IMR-90 (cell line): Measurements from ENCODE around the gene TAS1R1. TPM values are rescaled to one million over a fixed set of nuclear protein-coding genes. Genes with fewer than 3 reads are reported as not detected.

ENCODE experiments used
- ATAC-seq: fragments of 200-7000 bp; cut with Tn5 transposase; 2 replicates; pipeline ENCODE4 v1.9.1; 2020; ENCODE audit warnings: low read depth, mild to moderate bottlenecking, moderate library complexity
- BruUV-seq: library from RNA; stranded (reverse); fragments of 400-500 nt; replicated peaks from 2 replicates; lab custom pipeline; 2021; lab: Mats Ljungman, UMichigan
- CTCF ChIA-PET: fragments of 300-600 bp; formaldehyde crosslinking; extraction: SDS; loops from one replicate; lab custom pipeline; 2021; ENCODE audit warnings: antibody characterized with exemption; lab: Yijun Ruan, JAX
- POLR2A ChIA-PET: fragments of 300-600 bp; sonication (Branson Sonifier 250); formaldehyde crosslinking; loops from one replicate; lab custom pipeline; 2022; ENCODE audit warnings: antibody characterized with exemption; ENCODE audit not compliant: unreplicated experiment; lab: Charles Lee
- DNase-seq: peaks from one replicate; pipeline ENCODE4 v3.0.0; 2013
- H2AFZ ChIP-seq: replicated peaks from 2 replicates; pipeline ENCODE3; 2013; ENCODE audit warnings: low read length, mild to moderate bottlenecking; ENCODE audit not compliant: poor library complexity
- H2AK5ac ChIP-seq: 2 replicates; pipeline ENCODE4 v1.6.1; 2013; ENCODE audit warnings: low read depth, low read length, inconsistent platforms
- H2AK9ac ChIP-seq: replicated peaks from 2 replicates; pipeline ENCODE3; 2013; ENCODE audit warnings: mild to moderate bottlenecking, low read depth, low read length, moderate library complexity; ENCODE audit not compliant: poor library complexity
- H2BK120ac ChIP-seq: 2 replicates; pipeline ENCODE4 v1.6.1; 2013; ENCODE audit warnings: low read depth, low read length, inconsistent platforms
- H2BK15ac ChIP-seq: 3 replicates; pipeline ENCODE4 v1.6.1; 2013; ENCODE audit warnings: low read depth, low read length, inconsistent platforms
- H2BK20ac ChIP-seq: 2 replicates; pipeline ENCODE4 v1.6.1; 2013; ENCODE audit warnings: low read depth, mild to moderate bottlenecking, inconsistent platforms, low read length, moderate library complexity
- H2BK5ac ChIP-seq: 2 replicates; pipeline ENCODE4 v1.6.1; 2013; ENCODE audit warnings: mild to moderate bottlenecking, low read depth, low read length, inconsistent platforms; ENCODE audit not compliant: poor library complexity, severe bottlenecking
- H3K14ac ChIP-seq: replicated peaks from 2 replicates; pipeline ENCODE4 v1.6.1; 2013; ENCODE audit warnings: low read depth, low read length, inconsistent platforms
- H3K18ac ChIP-seq: 2 replicates; pipeline ENCODE4 v1.6.1; 2013; ENCODE audit warnings: low read depth, low read length, control low read depth
- H3K23ac ChIP-seq: 2 replicates; pipeline ENCODE4 v1.6.1; 2013; ENCODE audit warnings: low read depth, low read length, inconsistent platforms
- H3K27ac ChIP-seq: 2 replicates; pipeline ENCODE4 v1.5.1; 2013; ENCODE audit warnings: mild to moderate bottlenecking, control low read depth, low read length; ENCODE audit not compliant: insufficient read depth
- H3K27me3 ChIP-seq: 2 replicates; pipeline ENCODE4 v1.6.1; 2013; ENCODE audit warnings: low read length; ENCODE audit not compliant: control insufficient read depth, insufficient read depth
- H3K36me3 ChIP-seq: 2 replicates; pipeline ENCODE4 v1.6.1; 2013; ENCODE audit warnings: low read length, mixed read lengths; ENCODE audit not compliant: control insufficient read depth, insufficient read depth
- H3K4ac ChIP-seq: 2 replicates; pipeline ENCODE4 v1.6.1; 2013; ENCODE audit warnings: low read depth, low read length, inconsistent platforms
- H3K4me1 ChIP-seq: 2 replicates; pipeline ENCODE4 v1.6.1; 2013; ENCODE audit warnings: low read length, mixed read lengths; ENCODE audit not compliant: control insufficient read depth, insufficient read depth
- H3K4me2 ChIP-seq: 2 replicates; pipeline ENCODE4 v1.6.1; 2013; ENCODE audit warnings: low read depth, mild to moderate bottlenecking, control low read depth, low read length, moderate library complexity
- H3K4me3 ChIP-seq: 2 replicates; pipeline ENCODE4 v1.5.1; 2013; ENCODE audit warnings: low read depth, mild to moderate bottlenecking, control low read depth, low read length, moderate library complexity; ENCODE audit not compliant: insufficient read depth
- H3K56ac ChIP-seq: 2 replicates; pipeline ENCODE4 v1.6.1; 2013; ENCODE audit warnings: low read length, inconsistent platforms; ENCODE audit not compliant: insufficient read depth; ENCODE audit errors: extremely low read depth
- H3K79me1 ChIP-seq, 2 experiments: 2 replicates each; pipeline ENCODE4 v1.6.1; 2013; ENCODE audit warnings: low read length in 2 of 2, inconsistent platforms in 1 of 2, low read depth in 1 of 2
- H3K9ac ChIP-seq: 2 replicates; pipeline ENCODE4 v1.6.1; 2013; ENCODE audit warnings: low read depth, low read length, control low read depth
- H3K9me1 ChIP-seq: 2 replicates; pipeline ENCODE4 v1.6.1; 2013; ENCODE audit warnings: low read length, inconsistent platforms; ENCODE audit not compliant: insufficient read depth
- H3K9me3 ChIP-seq: 2 replicates; pipeline ENCODE4 v1.6.1; 2013; ENCODE audit warnings: low read length; ENCODE audit not compliant: control insufficient read depth, insufficient read depth
- H4K20me1 ChIP-seq: 2 replicates; pipeline ENCODE4 v1.6.1; 2013; ENCODE audit warnings: low read length, inconsistent platforms; ENCODE audit not compliant: insufficient read depth
- H4K5ac ChIP-seq: 2 replicates; pipeline ENCODE4 v1.6.1; 2013; ENCODE audit warnings: mild to moderate bottlenecking, low read depth, low read length, control low read depth
- H4K8ac ChIP-seq, 2 experiments: 2 replicates each; pipeline ENCODE4 v1.6.1; 2013; ENCODE audit warnings: low read depth in 2 of 2, low read length in 2 of 2, control low read depth in 1 of 2, inconsistent platforms in 1 of 2
- H4K91ac ChIP-seq: 2 replicates; pipeline ENCODE4 v1.6.1; 2013; ENCODE audit warnings: low read depth, low read length, inconsistent platforms; ENCODE audit not compliant: insufficient read depth
- BHLHE40 ChIP-seq: fragments of 150-350 bp; IDR thresholded peaks from 2 replicates; pipeline ENCODE4 v1.6.1; 2016; ENCODE audit warnings: mild to moderate bottlenecking, low read depth, low read length
- CEBPB ChIP-seq: IDR thresholded peaks from 2 replicates; pipeline ENCODE4 v1.6.1; 2012; ENCODE audit warnings: low read depth, low read length, improper control_type of control experiment
- FOS ChIP-seq: fragments of 150-350 bp; IDR thresholded peaks from 2 replicates; pipeline ENCODE4 v1.6.1; 2016; ENCODE audit warnings: low read depth, low read length
- MAFK ChIP-seq: IDR thresholded peaks from 2 replicates; pipeline ENCODE4 v1.6.1; 2012; ENCODE audit warnings: low read depth, low read length, improper control_type of control experiment
- MAZ ChIP-seq: IDR thresholded peaks from 2 replicates; pipeline ENCODE4 v1.6.1; 2012; ENCODE audit warnings: low read depth, mild to moderate bottlenecking, low read length, improper control_type of control experiment, moderate library complexity, borderline replicate concordance
- MXI1 ChIP-seq: IDR thresholded peaks from 2 replicates; pipeline ENCODE4 v1.6.1; 2012; ENCODE audit warnings: low read depth, mild to moderate bottlenecking, low read length, moderate library complexity, borderline replicate concordance
- NFE2L2 ChIP-seq: fragments of 150-350 bp; IDR thresholded peaks from 2 replicates; pipeline ENCODE4 v1.6.1; 2016; ENCODE audit warnings: low read depth, mild to moderate bottlenecking, low read length
- POLR2A ChIP-seq: IDR thresholded peaks from 2 replicates; pipeline ENCODE4 v1.6.1; 2012; ENCODE audit warnings: mild to moderate bottlenecking, low read depth, low read length
- RAD21 ChIP-seq: IDR thresholded peaks from 2 replicates; pipeline ENCODE4 v1.6.1; 2012; ENCODE audit warnings: low read length, improper control_type of control experiment
- RCOR1 ChIP-seq: IDR thresholded peaks from 2 replicates; pipeline ENCODE4 v1.6.1; 2012; ENCODE audit warnings: mild to moderate bottlenecking, low read length, improper control_type of control experiment; ENCODE audit not compliant: insufficient replicate concordance
- RFX5 ChIP-seq: IDR thresholded peaks from 2 replicates; pipeline ENCODE4 v1.8.0; 2012; ENCODE audit warnings: low read depth, mild to moderate bottlenecking, low read length, moderate library complexity
- SMC3 ChIP-seq: fragments of 150-350 bp; IDR thresholded peaks from 2 replicates; pipeline ENCODE4 v1.6.1; 2016; ENCODE audit warnings: low read depth, mild to moderate bottlenecking, antibody characterized with exemption, low read length, moderate library complexity
- WGBS, 2 experiments: methylation state at CpG; one replicate each; pipeline versions ENCODE4 v1.1.5 to v1.1.7; 2013; ENCODE audit warnings: missing lambda C conversion rate in 2 of 2; ENCODE audit not compliant: insufficient read length in 1 of 2; ENCODE audit errors: extremely low coverage in 2 of 2; 5-methylcytosine and 5-hydroxymethylcytosine counted together
- dilution Hi-C: fragments of 300-500 bp; cut with HindIII; formaldehyde crosslinking; loops from one replicate; pipeline ENCODE4 v1.14.3; 2018; ENCODE audit warnings: low sequenced_read_pairs; ENCODE audit not compliant: unreplicated experiment
- in situ Hi-C: fragments of 300-500 bp; cut with MboI; formaldehyde crosslinking; loops from 3 replicates; pipeline ENCODE4 v1.14.3; 2019; ENCODE audit warnings: low sequenced_read_pairs, inconsistent platforms, mixed read lengths
- intact Hi-C: fragments of 100-400 bp; cut with micrococcal nuclease; formaldehyde crosslinking; loops from 2 replicates; pipeline ENCODE4 v1.10.0; 2022
- polyA plus RNA-seq, 3 experiments: library from polyadenylated mRNA; depleted of rRNA; stranded (reverse); fragments of >200 nt; gene quantifications; 2 replicates each; pipeline ENCODE4 v1.2.3, GENCODE V29; 2012; ENCODE audit warnings: low replicate concordance in 1 of 3
- total RNA-seq: library from RNA; depleted of rRNA; stranded (reverse); fragments of >200 nt; gene quantifications from 2 replicates; pipeline ENCODE4 v1.2.3, GENCODE V29; 2012
- TF ChIP-seq, protein P1 (sequence below): fragments of 150-350 bp; IDR thresholded peaks from 2 replicates; pipeline ENCODE4 v1.6.1; 2016; ENCODE audit warnings: low read depth, mild to moderate bottlenecking, low read length, moderate library complexity, borderline replicate concordance
- TF ChIP-seq, protein P2 (sequence below): fragments of 150-350 bp; IDR thresholded peaks from 2 replicates; pipeline ENCODE4 v1.6.1; 2017; ENCODE audit warnings: mild to moderate bottlenecking, antibody characterized with exemption, low read length, low read depth
- TF ChIP-seq, protein P3 (sequence below): conservative IDR thresholded peaks from 2 replicates; pipeline ENCODE4 v1.5.1; 2012; ENCODE audit warnings: mild to moderate bottlenecking, low read depth, low read length, improper control_type of control experiment

The TAS1R1 gene
- total and polyA plus RNA-seq, 2 of the 4 experiments (the other 2 are of a cell fraction), result 0.05 TPM; not detected in 1

DNA sequence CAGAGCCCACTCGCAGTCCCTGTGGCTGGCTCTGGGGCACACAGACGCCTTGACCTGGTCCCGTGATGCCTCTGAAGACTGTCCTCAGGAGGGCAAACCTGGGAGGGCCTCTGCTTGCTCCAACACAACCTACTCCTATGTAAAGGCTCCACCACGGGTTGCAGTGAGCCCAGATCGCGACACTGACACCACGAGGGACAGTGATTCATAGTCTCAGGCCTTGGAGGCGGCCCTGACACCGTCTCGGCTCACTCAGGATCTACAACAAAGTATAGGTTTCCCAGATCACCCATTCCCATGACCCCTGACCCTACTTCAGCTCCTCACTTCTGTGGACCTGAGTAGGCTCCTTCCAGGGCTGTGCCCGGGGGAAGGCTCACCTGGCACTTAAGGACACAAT, 28.8 kb upstream of the TAS1R1 start:
- Histone ChIP-seq H4K91ac (no peak overlapping the region), H2BK120ac (no peak overlapping the region), H3K4ac (no peak overlapping the region), H4K5ac (no peak overlapping the region), H2AK9ac (no peak overlapping the region), H3K4me2 (no peak overlapping the region), H3K27ac (no peak overlapping the region), H3K56ac (no peak overlapping the region), H2AFZ (no peak overlapping the region), H3K9me1 (no peaks in the 10 kb centered on the region; the same call in 1 of the 2 replicates), H2BK5ac (no peak overlapping the region), H2BK15ac (no peak overlapping the region), H3K9ac (no peak overlapping the region), H2BK20ac (no peak overlapping the region), H3K4me3 (no peak overlapping the region), H2AK5ac (no peak overlapping the region), H3K14ac (no peak overlapping the region), H3K36me3 (peaks cover 40% of the 10 kb centered on the region), H3K23ac (no peak overlapping the region), H4K8ac (no peak overlapping the region), H3K9me3 (no peaks in the 10 kb centered on the region), H3K18ac (no peak overlapping the region), H3K27me3 (no peaks in the 10 kb centered on the region), H4K20me1 (no peaks in the 10 kb centered on the region), H3K4me1 (no peaks in the 10 kb centered on the region), H3K79me1 (no peaks in the 10 kb centered on the region; a peak in 1 of 4 replicates)
- dilution Hi-C loops, result no loop called here
- intact Hi-C loops, result no loop called here
- TF ChIP-seq, protein P1, sequence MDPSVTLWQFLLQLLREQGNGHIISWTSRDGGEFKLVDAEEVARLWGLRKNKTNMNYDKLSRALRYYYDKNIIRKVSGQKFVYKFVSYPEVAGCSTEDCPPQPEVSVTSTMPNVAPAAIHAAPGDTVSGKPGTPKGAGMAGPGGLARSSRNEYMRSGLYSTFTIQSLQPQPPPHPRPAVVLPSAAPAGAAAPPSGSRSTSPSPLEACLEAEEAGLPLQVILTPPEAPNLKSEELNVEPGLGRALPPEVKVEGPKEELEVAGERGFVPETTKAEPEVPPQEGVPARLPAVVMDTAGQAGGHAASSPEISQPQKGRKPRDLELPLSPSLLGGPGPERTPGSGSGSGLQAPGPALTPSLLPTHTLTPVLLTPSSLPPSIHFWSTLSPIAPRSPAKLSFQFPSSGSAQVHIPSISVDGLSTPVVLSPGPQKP, result no peak
- TF ChIP-seq RFX5, result no peak
- no peak for TF ChIP-seq MAFK
- TF ChIP-seq, protein P2, sequence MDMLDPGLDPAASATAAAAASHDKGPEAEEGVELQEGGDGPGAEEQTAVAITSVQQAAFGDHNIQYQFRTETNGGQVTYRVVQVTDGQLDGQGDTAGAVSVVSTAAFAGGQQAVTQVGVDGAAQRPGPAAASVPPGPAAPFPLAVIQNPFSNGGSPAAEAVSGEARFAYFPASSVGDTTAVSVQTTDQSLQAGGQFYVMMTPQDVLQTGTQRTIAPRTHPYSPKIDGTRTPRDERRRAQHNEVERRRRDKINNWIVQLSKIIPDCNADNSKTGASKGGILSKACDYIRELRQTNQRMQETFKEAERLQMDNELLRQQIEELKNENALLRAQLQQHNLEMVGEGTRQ, result no peak
- no peak for TF ChIP-seq FOS
- TF ChIP-seq CEBPB, result no peak
- no peak for TF ChIP-seq MXI1
- TF ChIP-seq, protein P3, sequence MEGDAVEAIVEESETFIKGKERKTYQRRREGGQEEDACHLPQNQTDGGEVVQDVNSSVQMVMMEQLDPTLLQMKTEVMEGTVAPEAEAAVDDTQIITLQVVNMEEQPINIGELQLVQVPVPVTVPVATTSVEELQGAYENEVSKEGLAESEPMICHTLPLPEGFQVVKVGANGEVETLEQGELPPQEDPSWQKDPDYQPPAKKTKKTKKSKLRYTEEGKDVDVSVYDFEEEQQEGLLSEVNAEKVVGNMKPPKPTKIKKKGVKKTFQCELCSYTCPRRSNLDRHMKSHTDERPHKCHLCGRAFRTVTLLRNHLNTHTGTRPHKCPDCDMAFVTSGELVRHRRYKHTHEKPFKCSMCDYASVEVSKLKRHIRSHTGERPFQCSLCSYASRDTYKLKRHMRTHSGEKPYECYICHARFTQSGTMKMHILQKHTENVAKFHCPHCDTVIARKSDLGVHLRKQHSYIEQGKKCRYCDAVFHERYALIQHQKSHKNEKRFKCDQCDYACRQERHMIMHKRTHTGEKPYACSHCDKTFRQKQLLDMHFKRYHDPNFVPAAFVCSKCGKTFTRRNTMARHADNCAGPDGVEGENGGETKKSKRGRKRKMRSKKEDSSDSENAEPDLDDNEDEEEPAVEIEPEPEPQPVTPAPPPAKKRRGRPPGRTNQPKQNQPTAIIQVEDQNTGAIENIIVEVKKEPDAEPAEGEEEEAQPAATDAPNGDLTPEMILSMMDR, result no peak
- TF ChIP-seq BHLHE40, result no peak
- no peak for TF ChIP-seq NFE2L2
- no peak for TF ChIP-seq SMC3
- TF ChIP-seq POLR2A, result no peak
- no peak for TF ChIP-seq RCOR1
- no peak for TF ChIP-seq MAZ
- no peak for TF ChIP-seq RAD21
- DNase-seq, result no peak
- no TSS peak for BruUV-seq
- POLR2A ChIA-PET, result no interaction called here
- WGBS, 2 experiments, result 75% methylated on average over 4 of the region's 11 CpGs; no CpG with 5 or more reads in 1 of the 2 experiments
- ATAC-seq, result no peak
- in situ Hi-C loops, result no loop called here
- CTCF ChIA-PET, result no interaction called here
